ENCODE results near the gene SMOC2.

DNA sequence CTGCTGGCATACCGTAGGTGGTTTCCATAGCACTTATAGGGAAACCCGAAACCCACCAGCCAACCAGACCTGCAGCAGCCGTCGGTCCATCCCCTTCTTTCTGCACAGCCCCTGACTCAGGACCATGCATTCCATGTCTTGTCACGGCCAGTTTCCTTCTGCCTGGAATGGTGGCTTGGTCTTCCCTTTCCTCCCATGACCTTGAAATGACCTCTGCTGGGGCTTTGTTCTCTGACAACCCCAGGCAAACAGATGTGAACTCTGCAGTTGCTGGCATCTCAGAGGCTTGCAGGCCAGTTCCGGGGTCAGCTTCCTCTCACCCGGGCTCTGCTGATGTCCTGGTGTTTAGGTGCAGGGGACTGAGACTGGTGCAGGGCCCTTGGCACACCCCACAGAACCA, 250.8 kb downstream of the SMOC2 start:
- TF ChIP-seq CTCF (optimal IDR thresholded peaks at IDR 0.05 in 1 of 3, IDR thresholded peaks at IDR 0.05 in 1 of 3, conservative IDR thresholded peaks at IDR 0.05 in 1 of 3; ENCODE audit: extremely low read depth in 1 of 3, insufficient read depth in 2 of 3, low read length in 3 of 3) = no peak
- TF ChIP-seq EZH2 (IDR thresholded peaks at IDR 0.05; ENCODE audit: low read length) = no peak
